Epithelial cell of prostate (primary cell): Measurements from ENCODE around the gene PRKCA.
"Not testable (repeated sequence)": the region's sequence is repeated elsewhere in the genome, so short reads cannot be mapped to it uniquely, and the experiment has no call there.

Source experiments
- DNase-seq: peaks from one replicate; pipeline ENCODE4 v3.0.0-alpha.2; 2011; ENCODE audit warnings: low read depth, low spot score
- H3K27ac ChIP-seq: fragments of 450-650 bp; 2 replicates; pipeline ENCODE4 v1.5.1; 2017; ENCODE audit warnings: mild to moderate bottlenecking

The PRKCA gene

DNA sequence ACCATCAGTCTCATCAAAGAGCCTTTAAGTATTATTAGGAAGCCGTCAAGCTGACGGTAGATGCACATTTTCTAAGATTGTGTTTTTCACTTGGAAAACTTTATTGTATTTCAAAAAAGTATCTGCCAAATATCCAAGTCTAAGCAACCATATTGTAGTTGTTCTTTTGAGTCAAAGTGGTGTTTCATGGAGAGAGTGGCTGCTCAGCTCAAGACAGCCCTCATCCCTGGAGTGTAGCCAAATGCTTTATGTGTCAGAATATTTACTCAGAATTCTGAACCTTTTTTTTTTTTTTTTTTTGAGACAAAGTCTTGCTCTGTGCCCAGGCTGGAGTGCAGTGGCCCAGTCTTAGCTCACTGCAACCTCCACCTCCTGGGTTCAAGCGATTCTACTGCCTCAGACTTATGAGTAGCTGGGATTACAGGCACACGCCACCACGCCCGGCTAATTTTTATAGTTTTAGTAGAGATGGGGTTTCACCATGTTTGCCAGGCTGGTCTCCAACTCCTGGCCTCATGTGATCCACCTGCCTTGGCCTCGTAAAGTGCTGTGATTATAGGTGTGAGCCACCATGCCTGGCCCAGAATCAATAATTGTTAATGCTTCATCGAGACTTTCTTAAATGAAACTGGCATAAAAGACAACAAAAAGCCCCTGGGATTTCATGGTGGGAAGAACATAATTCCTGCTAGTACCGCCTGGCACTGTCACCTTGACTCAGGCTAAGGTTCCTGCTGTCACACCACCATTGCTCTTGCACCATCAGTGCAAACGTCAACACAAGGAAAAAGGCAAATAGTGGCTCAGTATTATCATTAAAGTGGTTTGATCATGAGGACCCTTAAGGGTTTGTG is 45.5 kb downstream of the PRKCA start:
- H3K27ac ChIP-seq = no peak overlapping the region
- DNase-seq = no peak

DNA sequence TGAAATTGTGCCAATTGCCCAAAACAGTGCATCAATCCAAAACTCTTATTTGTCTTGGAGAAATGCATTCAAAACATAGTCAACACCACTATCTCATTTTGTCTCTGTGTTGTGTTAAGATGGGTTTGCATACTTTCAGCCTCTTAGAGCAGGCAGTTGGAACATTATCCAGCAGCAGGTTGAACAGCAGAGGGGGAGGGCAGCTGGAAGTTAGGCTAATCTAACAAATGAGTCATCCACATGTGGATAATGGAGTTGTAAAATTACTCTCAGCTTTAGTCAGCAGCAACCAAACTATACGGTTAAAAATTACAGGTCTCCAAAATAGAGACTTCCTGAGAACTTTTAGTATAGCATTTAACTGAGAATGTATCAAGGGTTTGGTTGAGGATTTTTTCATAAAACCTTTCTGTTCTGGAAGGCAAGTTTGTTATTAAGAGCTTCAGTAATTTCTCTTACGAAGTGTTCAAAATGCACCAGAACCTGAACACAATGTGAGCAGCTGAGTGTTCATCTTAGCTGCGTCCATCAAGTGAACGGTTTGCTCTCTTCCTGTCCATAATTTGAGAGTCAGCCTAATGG is 46.3 kb downstream of the PRKCA start:
- no peak overlapping the region for H3K27ac ChIP-seq
- DNase-seq = peak; percentile 8

DNA sequence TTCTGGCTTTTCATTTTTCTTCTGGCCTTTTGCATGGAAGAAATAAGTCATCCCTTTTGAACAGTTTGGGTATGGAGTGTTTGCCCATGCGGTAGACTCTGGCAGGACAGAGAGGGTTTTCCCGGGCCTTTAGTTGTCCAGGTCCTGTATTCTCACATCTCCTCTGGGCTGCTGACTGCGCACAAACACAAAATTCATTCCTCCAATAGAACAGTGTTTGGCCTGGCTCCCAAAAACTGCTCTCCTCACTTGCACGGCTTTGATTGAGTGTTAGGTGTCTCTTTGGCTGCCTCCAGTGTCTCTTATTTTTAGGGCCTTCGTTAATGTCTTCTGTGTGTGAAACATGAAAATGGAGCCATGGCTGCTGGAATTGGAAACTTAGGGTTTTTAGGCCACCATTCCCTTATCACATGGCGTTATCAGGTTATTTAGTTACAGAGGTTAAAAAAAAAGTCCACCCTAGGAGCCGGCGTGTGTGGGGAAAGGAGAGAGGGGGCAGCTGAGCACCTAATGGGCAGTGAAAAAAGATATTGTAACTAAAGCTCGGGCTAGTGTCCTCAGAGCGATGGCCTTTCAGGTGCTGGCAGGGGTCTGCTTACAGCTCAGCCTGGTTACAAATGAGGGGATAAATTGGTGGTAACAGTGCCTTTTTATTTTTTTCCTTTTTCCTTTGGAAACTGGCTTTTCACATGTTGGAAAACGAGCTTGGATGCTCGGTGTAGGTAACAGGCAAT is 47.3 kb downstream of the PRKCA start:
- DNase-seq = no peak
- H3K27ac ChIP-seq = no peak overlapping the region

DNA sequence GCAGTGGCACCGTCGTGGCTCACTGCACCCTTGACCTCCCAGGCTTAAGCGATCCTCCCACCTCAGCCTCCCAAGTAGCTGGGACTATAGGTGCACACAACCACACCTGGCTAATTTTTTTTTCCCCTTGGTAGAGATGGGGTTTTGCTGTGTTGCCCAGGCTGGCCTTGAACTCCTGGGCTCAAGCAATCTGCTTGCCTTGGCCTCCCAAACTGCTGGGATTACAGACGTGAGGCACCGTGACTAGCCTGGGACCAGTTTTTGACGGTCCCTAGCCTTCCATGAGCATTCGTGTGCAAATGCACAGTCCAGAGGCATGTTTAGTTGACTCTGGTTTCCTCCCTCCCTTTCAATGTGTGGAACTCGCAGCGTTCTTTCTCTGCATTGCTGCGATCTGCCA is 48.2 kb downstream of the PRKCA start:
- DNase-seq, H3K27ac ChIP-seq: not testable (repeated sequence)

DNA sequence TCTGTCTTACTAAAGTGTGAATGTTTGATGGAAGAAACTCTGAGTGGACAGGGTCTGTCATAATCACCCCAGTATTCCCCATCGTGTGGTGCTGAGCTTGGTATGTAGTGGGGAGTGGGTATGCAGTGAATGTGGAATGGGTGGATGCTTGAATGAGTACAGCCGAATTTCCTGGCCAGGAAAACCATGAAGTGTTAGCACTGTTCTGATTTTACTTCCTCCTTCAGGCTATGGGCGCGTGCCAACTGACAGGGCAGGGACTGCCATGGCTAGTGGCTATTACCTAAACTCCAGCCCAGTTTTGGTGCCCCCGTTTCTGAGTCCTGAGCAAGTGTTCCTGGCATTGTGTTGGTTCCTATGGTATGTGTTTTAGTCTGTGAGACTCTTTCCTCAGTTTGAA is 48.6 kb downstream of the PRKCA start:
- DNase-seq = no peak
- H3K27ac ChIP-seq = no peak overlapping the region

DNA sequence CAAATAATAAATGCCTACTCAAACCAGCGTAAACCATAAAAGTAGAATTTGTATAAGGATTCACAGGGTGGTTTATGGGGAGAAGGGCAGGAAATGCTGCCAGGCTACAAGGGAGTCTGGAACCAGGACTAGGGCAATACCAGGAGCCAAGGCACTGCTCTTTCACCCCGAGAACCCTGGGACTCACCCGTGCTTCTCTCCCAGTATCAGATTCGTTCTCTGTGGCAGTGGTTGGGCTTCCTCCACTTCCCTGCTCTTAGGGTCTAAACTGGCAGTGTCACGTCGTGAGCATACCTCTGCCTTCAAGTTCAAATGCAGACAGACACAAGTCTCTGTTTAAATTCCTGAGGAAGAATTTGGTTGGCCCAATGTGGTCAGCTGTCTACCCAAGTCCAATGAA is 49.3 kb downstream of the PRKCA start:
- no peak for DNase-seq
- no peak overlapping the region for H3K27ac ChIP-seq

DNA sequence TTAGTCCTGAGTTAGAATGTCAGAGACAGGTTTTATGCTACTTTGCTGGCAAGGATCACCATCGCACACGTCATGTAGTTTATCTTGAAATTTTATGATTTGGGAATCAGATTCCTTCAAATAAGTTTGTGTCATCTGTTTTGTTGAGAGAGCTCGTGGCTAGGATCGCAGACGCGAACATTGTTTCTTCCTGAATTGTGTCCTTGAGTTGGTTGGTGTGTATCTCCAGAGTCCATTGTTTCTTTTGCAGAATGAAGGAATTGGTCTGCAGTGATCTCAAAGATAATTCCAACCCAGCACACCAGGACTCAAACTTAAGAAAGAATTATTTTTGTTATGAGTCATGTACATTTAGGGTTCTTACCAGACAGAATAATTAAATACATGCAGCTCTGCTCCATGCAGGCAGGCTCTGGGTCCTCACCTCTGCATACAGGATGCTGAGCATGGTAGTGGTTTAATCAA is 51.6 kb downstream of the PRKCA start:
- DNase-seq = no peak

DNA sequence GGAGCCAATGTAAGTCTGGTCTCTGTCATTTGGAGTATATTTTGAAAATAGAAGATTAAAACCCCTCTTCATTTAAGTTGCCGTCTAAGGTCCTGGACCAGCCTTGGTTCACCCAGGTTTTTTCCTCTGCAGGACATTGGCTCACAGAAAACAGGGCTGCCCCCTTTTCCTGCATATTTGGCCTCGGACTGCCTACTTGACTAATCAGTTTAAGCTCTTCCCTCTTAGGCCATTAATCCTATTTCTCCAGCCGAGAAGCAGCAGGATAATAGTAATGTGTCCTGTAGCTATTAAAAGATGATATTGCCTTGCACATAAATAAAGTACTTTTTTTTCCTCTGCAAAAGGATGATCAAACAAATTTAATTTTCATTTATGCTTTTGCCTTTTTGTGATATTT is 52.1 kb downstream of the PRKCA start:
- no peak for DNase-seq
- no peak overlapping the region for H3K27ac ChIP-seq

More for the DNA sequence above, 51.6 kb downstream of the PRKCA start:
- no peak overlapping the region for H3K27ac ChIP-seq

DNA sequence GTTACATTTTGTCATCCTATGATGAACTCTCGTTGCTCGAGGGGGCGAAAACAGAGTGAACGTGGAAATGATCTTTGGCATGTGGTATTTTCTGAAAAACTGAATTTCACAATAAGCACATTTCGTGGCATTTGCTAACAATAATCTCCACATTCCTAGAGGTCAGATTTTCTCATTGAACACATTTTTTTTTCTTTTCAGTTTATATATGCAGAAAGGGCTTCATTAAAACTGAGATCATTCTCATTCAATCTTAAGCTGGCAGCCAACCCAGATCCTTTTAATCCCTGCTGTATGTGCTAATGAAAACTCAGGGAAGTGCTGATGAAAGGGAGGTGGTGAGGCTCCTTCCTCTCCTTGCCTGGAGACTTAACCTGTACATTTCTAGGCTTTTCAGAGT is 52.6 kb downstream of the PRKCA start:
- H3K27ac ChIP-seq = no peak overlapping the region
- no peak for DNase-seq

DNA sequence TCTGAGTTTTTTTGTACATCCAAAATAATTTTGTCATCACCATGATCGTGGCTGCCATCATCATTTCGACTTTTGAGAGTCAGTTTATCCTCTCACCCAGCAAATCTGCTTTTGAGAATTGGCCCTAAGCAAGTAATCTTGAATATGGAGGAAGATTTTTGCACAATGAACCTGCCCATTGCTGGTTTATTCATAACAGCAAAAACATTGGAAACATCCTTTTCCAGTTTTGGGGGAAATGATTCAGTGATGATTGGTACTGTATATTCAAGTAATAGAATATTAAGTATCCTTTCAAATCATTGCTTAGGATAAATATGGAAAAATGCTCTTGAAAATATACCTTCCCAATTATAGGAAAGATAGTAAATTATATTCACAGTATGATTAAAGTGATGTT is 53.1 kb downstream of the PRKCA start:
- DNase-seq = no peak
- no peak overlapping the region for H3K27ac ChIP-seq

DNA sequence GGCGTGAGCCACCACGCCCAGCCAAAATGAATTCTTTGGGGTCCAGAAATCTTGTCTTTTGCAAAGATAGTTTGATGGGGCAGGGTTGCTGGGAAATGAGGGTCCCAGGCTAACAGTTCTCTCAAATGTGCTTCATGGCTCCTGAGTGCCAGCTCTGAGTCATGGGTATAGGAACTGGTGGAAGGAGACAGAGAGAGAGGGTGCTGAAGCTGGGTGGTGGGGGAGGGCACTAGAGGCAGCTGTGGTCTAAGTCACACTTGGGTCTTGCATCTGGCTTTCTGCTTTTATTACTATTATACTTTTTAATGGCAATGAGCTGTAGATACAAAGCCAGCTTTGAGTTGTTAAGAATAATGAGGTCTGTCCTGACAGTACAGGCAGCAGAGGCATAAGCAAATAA is 54.6 kb downstream of the PRKCA start:
- no peak for DNase-seq
- no peak overlapping the region for H3K27ac ChIP-seq

DNA sequence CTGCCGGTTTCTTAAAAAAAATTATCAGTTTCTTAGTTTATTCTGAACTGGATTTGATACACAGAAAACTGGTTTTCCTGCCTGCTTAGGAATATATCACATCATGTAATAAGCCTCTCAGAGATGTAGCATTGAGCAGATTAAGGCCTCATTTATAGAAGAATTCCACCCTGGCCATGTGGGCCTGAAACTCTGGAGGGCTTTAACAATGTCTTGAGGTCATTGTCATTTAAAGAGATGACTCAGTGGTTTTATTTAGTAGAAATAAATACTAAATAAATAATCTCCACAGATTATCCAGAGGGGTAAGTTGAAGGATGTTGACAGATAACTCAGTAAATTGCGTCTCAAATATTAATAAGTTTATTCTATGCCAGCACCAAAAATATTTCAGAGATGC is 56.9 kb downstream of the PRKCA start:
- DNase-seq = no peak
- no peak overlapping the region for H3K27ac ChIP-seq

DNA sequence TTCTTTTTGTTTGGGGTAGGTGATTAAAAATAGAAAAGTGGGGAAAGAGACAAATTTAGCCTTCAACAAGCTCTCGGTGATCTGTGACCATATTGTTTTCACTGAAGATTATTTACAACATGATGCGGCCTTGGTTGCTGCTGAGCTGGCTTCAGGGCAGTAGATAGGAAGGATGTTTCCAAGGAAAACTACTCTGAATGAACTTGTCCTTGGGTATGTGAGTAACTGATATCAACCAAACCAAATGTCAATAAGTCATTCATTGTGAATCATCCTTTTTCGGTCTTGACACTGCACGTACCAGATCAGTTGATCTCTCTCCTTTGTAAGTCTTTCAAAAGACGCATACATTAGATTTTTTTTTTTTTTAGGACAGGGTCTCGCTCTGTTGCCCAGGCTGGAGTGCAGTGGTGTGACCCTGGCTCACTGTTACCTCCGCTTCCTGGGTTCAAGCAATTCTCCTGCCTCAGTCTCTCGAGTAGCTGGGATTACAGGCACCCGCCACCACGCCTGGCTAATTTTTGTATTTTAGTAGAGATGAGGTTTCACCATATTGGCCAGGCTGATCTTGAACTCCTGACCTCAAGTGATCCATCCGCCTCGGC is 58.6 kb downstream of the PRKCA start:
- H3K27ac ChIP-seq, DNase-seq: not testable (repeated sequence)

DNA sequence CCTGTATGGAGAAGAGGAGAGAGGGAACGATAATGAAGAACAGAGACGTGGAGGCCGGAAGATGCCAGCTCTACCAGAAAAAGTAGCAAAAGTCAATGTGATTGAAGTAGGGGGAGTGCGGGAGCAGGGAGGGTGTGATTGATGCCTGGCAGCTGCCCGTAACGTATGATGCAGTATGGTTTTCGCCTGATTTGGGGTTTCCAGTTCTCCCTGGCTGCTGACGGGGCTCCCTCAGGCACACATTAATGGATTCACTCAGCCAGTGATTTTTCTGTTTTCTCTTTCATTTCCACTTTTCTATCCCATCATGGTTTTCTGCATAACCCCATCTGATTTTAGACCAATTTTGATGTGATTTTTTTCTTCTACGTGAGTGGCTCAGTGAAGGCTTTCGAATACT is 62.1 kb downstream of the PRKCA start:
- DNase-seq = no peak
- H3K27ac ChIP-seq = no peak overlapping the region

DNA sequence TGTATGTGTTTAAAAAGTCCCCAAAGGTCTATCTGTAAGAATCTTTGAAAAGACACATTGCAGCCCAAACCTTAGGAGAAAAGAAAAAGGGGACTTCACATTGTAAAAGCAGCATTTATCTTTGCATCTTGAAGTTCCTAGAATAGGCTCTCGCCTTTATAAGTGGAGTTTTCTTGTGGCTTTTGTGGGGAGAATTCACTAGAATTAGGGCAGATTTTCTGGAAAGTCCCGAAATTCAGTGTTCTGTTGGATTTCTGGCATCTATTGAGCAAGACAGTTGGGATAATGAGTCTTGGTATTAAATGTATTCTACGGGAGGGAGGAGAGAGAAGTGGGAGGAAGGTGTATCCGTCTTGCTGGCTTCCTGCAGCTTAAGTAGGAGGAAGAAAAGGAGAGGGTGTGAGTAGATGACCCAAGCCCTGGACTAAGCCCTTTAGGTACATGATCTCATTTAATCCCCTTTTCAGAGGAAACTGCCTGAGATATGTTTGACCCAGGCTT is 62.6 kb downstream of the PRKCA start:
- no peak overlapping the region for H3K27ac ChIP-seq
- no peak for DNase-seq

DNA sequence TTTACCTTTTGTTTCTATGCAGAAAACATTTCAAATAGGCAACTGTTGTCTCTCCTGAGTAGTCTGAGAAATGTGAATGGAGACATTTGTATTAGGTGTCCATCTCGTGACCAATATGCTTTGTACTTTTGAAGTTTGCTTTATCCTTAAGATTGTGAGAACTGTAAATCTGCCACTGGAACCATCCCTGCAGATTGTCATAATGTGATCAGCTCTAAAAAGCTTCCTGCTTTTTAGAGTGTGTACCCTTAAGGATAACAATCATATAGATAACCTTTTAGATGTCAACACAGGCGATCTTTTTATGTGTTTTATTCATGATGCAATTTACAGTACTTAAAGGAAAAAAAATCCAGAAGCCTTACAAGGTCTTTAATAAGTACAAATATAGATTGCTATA is 63.5 kb downstream of the PRKCA start:
- DNase-seq = no peak
- H3K27ac ChIP-seq = no peak overlapping the region

DNA sequence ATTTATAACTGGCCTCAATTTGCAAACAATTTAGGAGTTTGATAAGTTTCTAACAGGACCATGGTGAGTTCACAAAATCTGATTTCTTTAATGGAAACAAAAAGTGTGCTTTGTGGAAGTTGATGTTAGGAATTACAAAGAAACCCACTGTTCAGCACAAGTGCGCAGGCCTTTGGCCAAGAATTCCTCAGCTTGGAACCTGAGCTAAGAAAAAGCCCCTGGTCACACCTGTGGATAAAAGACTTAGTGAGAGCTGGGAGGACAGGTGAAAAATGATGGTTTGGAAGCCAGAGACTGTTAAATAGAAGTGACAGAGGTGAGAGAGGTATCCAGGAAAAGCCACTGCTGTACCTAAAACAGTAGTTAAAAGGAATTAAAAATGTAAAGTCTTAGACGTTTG is 64.7 kb downstream of the PRKCA start:
- no peak for DNase-seq
- no peak overlapping the region for H3K27ac ChIP-seq

DNA sequence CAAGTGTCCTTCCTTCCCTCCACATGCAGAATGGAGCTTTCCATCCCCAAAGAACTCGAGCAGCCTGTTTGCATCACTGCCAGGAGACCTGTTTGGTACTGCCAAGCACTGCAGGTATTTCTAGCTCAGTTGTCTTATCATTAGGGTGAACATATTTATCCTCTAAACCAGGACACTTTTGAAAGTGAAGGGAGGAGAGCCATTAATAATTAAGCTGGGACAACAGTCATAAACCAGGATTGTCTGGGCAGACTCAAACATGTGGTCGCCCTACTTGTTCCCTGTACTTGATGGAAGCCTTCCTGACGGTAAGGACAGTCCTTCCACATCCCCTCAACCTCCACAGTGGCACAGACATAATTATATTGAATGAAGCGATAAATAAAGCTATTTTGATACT is 67.4 kb downstream of the PRKCA start:
- DNase-seq = no peak
- H3K27ac ChIP-seq = no peak overlapping the region

DNA sequence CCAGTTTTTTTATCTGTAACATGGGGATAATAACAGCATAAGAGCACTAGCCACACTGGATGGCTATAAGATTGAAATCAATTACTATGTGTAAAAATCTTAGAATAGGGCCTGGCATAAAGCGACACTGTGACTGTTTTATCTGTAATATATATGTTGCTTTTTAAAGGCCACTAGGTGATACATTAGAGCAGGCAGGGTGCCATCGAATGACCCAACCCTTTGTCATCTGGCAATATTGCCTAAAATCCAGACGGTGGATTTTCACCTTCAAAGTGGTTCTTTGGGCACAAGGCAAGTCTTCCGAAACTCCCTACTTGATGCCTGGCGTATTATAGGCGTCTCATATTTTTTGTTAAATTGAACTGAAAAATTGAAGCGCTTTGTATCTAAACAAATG is 69.1 kb downstream of the PRKCA start:
- no peak overlapping the region for H3K27ac ChIP-seq
- no peak for DNase-seq

DNA sequence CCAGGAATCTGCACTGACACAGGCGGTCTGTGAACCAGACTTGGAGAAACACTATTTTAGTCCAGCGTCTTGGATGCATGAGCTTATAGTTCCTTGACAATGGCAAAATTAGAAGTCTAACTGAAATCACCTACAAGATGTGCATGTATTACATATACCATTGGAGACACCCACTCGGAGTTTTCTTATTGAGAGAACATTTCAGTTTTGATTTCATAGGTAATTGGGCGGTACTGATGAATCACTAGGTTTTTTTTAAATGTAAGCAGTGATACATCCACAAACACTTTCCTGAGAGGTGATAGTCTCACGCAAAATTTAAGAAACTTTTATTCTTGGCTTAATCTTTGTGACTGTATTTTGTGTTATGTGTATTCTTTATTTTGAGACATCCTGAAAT is 69.8 kb downstream of the PRKCA start:
- H3K27ac ChIP-seq = no peak overlapping the region
- no peak for DNase-seq

DNA sequence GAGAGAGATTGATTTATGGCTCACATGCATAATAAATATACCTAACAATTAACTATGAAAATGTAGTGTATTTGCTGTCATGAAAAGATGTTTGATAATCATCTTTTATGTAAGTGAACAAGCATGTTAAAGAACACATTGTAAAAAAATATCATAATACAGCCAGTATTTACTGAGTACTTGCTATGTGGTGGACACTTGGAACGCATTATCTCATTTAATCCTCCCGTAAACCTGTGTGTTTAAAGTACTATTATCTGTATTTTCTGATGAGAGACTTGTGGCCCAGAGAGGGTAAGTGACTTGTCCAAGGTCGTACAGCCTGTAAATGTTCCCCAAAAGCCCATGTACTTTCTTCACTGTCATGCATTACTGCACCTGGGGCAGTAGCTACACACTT is 70.7 kb downstream of the PRKCA start:
- H3K27ac ChIP-seq = no peak overlapping the region

More for the DNA sequence above, 70.7 kb downstream of the PRKCA start:
- DNase-seq = no peak
